H1 (cell line): Measurements from ENCODE around the gene IFNA13.

Experiments used
- EGR1 ChIP-seq: IDR thresholded peaks from 2 replicates; pipeline ENCODE4 v1.6.1; 2011; ENCODE audit warnings: low read depth, low read length, borderline replicate concordance
- EP300 ChIP-seq, 2 experiments: IDR thresholded peaks; 1 replicate in 1 of 2; 2 replicates in 1 of 2; pipeline ENCODE4 v1.6.1; 2011 to 2012; ENCODE audit warnings: low read depth in 2 of 2, low read length in 2 of 2, mild to moderate bottlenecking in 2 of 2, borderline replicate concordance in 1 of 2, inconsistent platforms in 1 of 2, moderate library complexity in 1 of 2
- EZH2 ChIP-seq: fragments of 200-600 bp; sonication (generic); IDR thresholded peaks from 2 replicates; pipeline ENCODE4 v1.7.1; 2012; ENCODE audit warnings: low read depth, mild to moderate bottlenecking, moderate library complexity, low read length, inconsistent platforms; ENCODE audit not compliant: severe bottlenecking
- GTF2F1 ChIP-seq: IDR thresholded peaks from 2 replicates; pipeline ENCODE4 v1.6.1; 2012; ENCODE audit warnings: low read depth, low read length, improper control_type of control experiment, borderline replicate concordance
- HDAC6 ChIP-seq: IDR thresholded peaks from one replicate; pipeline ENCODE4 v1.7.1; 2012; ENCODE audit warnings: low read depth, mild to moderate bottlenecking, inconsistent platforms, low read length, moderate library complexity
- MAFK ChIP-seq: IDR thresholded peaks from 2 replicates; pipeline ENCODE4 v1.6.1; 2012; ENCODE audit warnings: low read depth, mild to moderate bottlenecking, improper control_type of control experiment, low read length
- TEAD4 ChIP-seq: IDR thresholded peaks from 2 replicates; pipeline ENCODE4 v1.6.1; 2012; ENCODE audit warnings: low read depth, low read length, inconsistent platforms, mixed read lengths

GRCh38 chr9:21415493-21416267 lies 47.8 kb upstream of the IFNA13 start:
- TF ChIP-seq EP300 (IDR thresholded peaks at IDR 0.05; ENCODE audit: borderline replicate concordance in 1 of 2, low read depth in 2 of 2, low read length in 2 of 2) = no peak
- TF ChIP-seq EZH2 = no peak
- no peak for TF ChIP-seq HDAC6
- TF ChIP-seq GTF2F1 = no peak
- peak; percentile 82 for TF ChIP-seq MAFK
- TF ChIP-seq EGR1 = no peak
- no peak for TF ChIP-seq TEAD4
